T-helper 1 cell treated with Interleukin-12 subunit alpha and Interleukin-12 subunit beta and Interleukin-4 antibody, amounts not matched to agents 30 μg/mL and 1 μg/mL, for 36 hours (primary cell): ENCODE data around the gene ZC3H12C.

Experiments used
- H3K27ac Mint-ChIP-seq: one replicate; pipeline ENCODE4 v1.8.0; 2021; ENCODE audit warnings: mild to moderate bottlenecking, mixed read lengths
- H3K27me3 Mint-ChIP-seq: one replicate; pipeline ENCODE4 v1.8.0; 2021; ENCODE audit warnings: low read depth, mixed read lengths
- H3K36me3 Mint-ChIP-seq: one replicate; pipeline ENCODE4 v1.8.0; 2021; ENCODE audit warnings: low read depth, mixed read lengths
- H3K4me1 Mint-ChIP-seq: one replicate; pipeline ENCODE4 v1.8.0; 2021; ENCODE audit warnings: low read depth, mixed read lengths
- H3K4me3 Mint-ChIP-seq: one replicate; pipeline ENCODE4 v1.8.0; 2021; ENCODE audit warnings: mild to moderate bottlenecking, moderate library complexity, mixed read lengths
- H3K9me3 Mint-ChIP-seq: one replicate; pipeline ENCODE4 v1.8.0; 2021; ENCODE audit warnings: mixed read lengths

Gene ZC3H12C

GRCh38 chr11:110086892-110087309 is 6.3 kb upstream of the ZC3H12C start:
- Mint-ChIP-seq H3K27ac (no peak overlapping the region), H3K9me3 (no peaks in the 10 kb centered on the region)

DNA sequence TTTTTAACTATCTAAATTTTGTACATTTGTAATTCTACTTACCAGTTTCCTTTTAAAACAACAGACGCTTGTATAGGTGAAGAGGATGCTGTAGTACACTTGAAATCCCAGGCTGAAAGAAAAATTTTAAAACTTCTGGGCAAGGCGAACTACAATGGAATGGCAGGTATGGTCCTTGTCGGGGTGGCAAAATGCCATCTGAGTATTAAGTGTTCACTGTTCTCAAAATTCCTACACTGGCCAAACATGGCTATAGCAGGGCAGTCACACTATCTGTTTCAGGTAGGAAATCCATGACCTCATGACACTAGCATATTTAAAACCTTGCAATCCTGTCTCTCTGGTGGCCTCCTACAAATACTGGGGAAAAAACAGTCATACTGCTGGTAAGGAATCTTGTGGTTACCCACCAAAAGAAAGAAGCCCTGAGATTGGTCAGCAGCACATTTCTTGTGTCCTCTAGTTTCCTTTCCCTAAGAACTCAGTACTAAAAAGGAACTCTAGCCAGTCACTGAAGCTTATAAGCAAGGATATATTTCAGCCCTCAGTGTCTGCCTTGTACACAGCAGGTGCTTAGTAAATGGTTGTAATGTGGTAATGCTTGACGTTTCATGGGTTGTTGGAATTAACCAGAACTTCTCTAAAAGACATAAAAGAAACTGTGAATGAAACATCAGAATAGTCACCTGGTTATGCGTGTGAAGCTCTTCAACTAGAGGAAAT is 5.2 kb upstream of the ZC3H12C start:
- Mint-ChIP-seq H3K27me3 (peaks cover 41% of the 10 kb centered on the region), H3K36me3 (no peaks in the 10 kb centered on the region), H3K4me3 (no peak overlapping the region), H3K9me3 (no peaks in the 10 kb centered on the region), H3K4me1 (peaks cover 5% of the 10 kb centered on the region), H3K27ac (no peak overlapping the region)

More at GRCh38 chr11:110086892-110087309, 6.3 kb upstream of the ZC3H12C start:
- H3K4me1 Mint-ChIP-seq = peaks cover 2% of the 10 kb centered on the region
- H3K27me3 Mint-ChIP-seq = peaks cover 32% of the 10 kb centered on the region
- H3K4me3 Mint-ChIP-seq = no peak overlapping the region
- no peaks in the 10 kb centered on the region for H3K36me3 Mint-ChIP-seq

- H3K4me1 Mint-ChIP-seq = peaks cover 6% of the 10 kb centered on the region
- H3K27me3 Mint-ChIP-seq = peaks cover 43% of the 10 kb centered on the region
- no peak overlapping the region for H3K4me3 Mint-ChIP-seq
- H3K36me3 Mint-ChIP-seq = no peaks in the 10 kb centered on the region
- H3K9me3 Mint-ChIP-seq = no peaks in the 10 kb centered on the region
- H3K27ac Mint-ChIP-seq = no peak overlapping the region
These were observed 4.5 kb upstream of the ZC3H12C start for GRCh38 chr11:110088535-110089344.

DNA sequence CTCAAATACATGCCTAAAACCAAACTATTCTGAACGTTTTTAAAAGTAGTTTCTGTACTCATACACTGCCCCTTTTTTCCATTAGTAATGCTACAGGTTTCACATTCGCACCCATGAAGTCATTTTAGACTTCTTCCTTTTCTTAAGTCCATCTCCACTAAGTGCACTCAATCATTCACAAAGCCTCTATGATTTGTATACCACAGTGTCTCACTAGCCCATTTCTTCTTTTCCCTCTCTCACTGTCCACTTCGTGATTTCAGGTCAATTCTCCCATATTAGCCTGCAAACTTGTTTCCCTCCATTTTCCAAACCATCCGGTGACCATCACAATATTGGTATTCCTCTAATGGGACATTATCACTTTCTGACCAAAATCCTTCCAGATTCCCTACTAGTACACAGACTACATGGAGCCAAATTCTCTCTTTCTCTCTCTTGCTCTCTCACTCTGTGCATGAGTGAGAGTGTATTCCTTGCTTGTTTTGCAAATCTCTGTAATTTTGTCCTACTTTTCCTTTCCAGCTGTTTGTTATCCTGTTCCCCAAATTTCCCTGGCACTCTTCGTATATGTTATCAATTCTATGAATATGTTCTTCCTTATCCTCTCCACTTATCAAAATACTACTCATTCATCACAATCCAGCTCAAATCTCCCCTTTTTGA is 3.4 kb upstream of the ZC3H12C start:
- Mint-ChIP-seq H3K4me3 (no peak overlapping the region), H3K36me3 (no peaks in the 10 kb centered on the region), H3K27me3 (peaks cover 52% of the 10 kb centered on the region), H3K9me3 (no peaks in the 10 kb centered on the region), H3K27ac (no peak overlapping the region), H3K4me1 (peaks cover 11% of the 10 kb centered on the region)

DNA sequence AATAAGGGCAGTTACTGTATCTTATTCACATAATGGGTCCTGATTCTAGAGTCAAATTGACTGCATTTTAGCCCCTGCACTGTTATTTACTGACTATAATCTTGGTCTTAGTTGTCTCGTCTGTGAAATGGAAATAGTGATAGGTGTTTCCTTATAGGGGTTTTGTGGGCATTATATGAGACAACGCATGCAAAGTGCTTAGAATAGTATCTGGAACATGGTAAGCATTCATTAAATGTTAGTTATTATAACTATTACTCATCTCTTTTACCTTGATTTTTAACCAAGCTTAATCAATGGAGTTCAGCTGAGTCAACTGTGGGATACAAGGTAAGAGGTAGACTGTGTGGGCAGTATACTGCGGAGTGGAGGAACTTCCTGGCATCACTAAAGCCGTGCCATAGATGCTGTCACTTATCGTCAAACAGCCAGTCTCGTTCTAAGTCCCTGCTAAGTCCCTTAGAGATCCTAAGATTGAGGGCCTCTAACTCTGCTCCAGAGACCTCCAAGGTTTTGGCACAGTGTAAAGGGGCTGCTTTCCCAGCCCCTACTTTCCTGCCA is 2.6 kb upstream of the ZC3H12C start:
- H3K4me1 Mint-ChIP-seq = peaks cover 11% of the 10 kb centered on the region
- H3K36me3 Mint-ChIP-seq = peaks cover 2% of the 10 kb centered on the region
- no peak overlapping the region for H3K27ac Mint-ChIP-seq
- H3K27me3 Mint-ChIP-seq = peaks cover 56% of the 10 kb centered on the region
- no peak overlapping the region for H3K4me3 Mint-ChIP-seq
- H3K9me3 Mint-ChIP-seq = no peaks in the 10 kb centered on the region

DNA sequence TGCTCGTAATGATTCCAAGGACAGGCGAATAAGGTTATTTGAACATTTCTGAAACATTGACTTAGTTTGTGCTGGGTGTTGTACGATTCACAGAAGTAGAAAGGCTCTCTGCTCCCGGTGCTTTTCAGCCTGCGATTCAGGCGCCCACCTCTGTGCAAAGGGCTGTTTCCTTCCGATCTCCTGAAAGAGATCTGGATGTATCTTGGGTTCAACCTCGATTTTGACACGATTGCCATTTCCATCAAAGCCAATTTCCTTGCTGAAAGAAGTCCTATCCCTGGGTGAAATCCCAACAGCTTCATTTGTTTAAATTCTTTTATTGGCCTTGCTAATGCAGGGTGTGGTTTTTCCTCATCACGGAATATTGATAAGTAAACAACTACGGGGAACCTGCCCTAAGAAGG is 1.1 kb upstream of the ZC3H12C start:
- Mint-ChIP-seq H3K9me3 (no peaks in the 10 kb centered on the region), H3K4me1 (peaks cover 11% of the 10 kb centered on the region), H3K4me3 (peak overlapping the region; percentile 86), H3K36me3 (peaks cover 3% of the 10 kb centered on the region), H3K27me3 (peaks cover 55% of the 10 kb centered on the region), H3K27ac (peak overlapping the region; percentile 50)

GRCh38 chr11:110093407-110094297 is 460 bp downstream of the ZC3H12C start:
- H3K27ac Mint-ChIP-seq = no peak overlapping the region
- H3K4me3 Mint-ChIP-seq = peak overlapping the region; percentile 78
- peaks cover 11% of the 10 kb centered on the region for H3K4me1 Mint-ChIP-seq
- H3K9me3 Mint-ChIP-seq = no peaks in the 10 kb centered on the region
- peaks cover 47% of the 10 kb centered on the region for H3K27me3 Mint-ChIP-seq
- H3K36me3 Mint-ChIP-seq = peaks cover 3% of the 10 kb centered on the region

GRCh38 chr11:110094298-110095285 is 1.4 kb downstream of the ZC3H12C start:
- Mint-ChIP-seq H3K27ac (no peak overlapping the region), H3K4me3 (peak overlapping the region; percentile 78), H3K27me3 (peaks cover 47% of the 10 kb centered on the region), H3K36me3 (peaks cover 3% of the 10 kb centered on the region), H3K4me1 (peaks cover 11% of the 10 kb centered on the region), H3K9me3 (no peaks in the 10 kb centered on the region)

GRCh38 chr11:110095554-110095953 is 2.4 kb downstream of the ZC3H12C start:
- peaks cover 47% of the 10 kb centered on the region for H3K27me3 Mint-ChIP-seq
- H3K4me1 Mint-ChIP-seq = peaks cover 11% of the 10 kb centered on the region
- no peak overlapping the region for H3K4me3 Mint-ChIP-seq
- H3K9me3 Mint-ChIP-seq = no peaks in the 10 kb centered on the region
- no peak overlapping the region for H3K27ac Mint-ChIP-seq
- peaks cover 3% of the 10 kb centered on the region for H3K36me3 Mint-ChIP-seq

DNA sequence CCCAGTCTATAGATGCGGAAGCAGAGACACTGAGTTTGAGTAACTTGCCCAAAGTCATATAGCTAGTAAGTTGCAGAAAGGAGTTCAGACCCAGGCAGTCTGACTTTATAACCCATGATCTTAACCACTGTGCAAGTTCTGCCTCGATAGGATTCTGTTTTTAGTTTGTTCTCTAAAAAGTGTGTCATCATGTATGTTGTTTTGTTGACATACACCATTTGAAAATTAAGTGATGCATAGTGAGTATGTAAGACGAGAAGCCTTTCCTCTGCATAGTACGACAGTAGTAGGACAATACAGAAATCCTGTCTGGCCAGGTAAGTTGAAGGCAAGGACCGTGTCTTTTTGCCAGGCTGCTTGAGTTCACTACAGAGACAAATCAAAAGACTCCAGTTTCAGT is 3.3 kb downstream of the ZC3H12C start:
- Mint-ChIP-seq H3K36me3 (peaks cover 3% of the 10 kb centered on the region), H3K9me3 (no peaks in the 10 kb centered on the region), H3K4me3 (no peak overlapping the region), H3K4me1 (peaks cover 11% of the 10 kb centered on the region), H3K27me3 (peaks cover 45% of the 10 kb centered on the region), H3K27ac (no peak overlapping the region)

- Mint-ChIP-seq H3K27me3 (peaks cover 35% of the 10 kb centered on the region), H3K4me1 (peaks cover 6% of the 10 kb centered on the region), H3K9me3 (no peaks in the 10 kb centered on the region), H3K4me3 (no peak overlapping the region), H3K36me3 (peaks cover 3% of the 10 kb centered on the region), H3K27ac (no peak overlapping the region)
These were observed 4.3 kb downstream of the ZC3H12C start for GRCh38 chr11:110097459-110098012.

DNA sequence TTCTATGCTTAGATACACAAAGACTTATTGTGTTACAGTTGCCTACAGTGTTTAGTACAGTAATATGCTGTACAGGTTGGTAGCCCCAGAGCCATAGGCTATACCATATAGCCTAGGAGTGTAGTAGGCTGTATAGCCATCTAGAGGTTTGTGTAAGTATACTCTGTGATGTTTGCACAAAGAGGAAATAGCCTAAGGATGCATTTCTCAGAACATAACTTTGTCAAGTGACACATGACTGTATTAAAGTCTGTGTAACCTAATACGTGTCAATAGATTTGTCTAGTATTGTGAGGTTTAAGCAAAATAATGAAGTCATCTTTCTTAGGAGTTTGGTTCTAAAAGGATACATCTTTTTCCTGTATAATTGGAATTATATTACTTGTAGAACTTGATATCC is 5.5 kb downstream of the ZC3H12C start:
- Mint-ChIP-seq H3K27me3 (peaks cover 31% of the 10 kb centered on the region), H3K4me3 (no peak overlapping the region), H3K9me3 (no peaks in the 10 kb centered on the region), H3K4me1 (peaks cover 6% of the 10 kb centered on the region), H3K36me3 (peaks cover 3% of the 10 kb centered on the region), H3K27ac (no peak overlapping the region)
